ENCODE results near the gene CDH23. TPM values are rescaled to one million over a fixed set of nuclear protein-coding genes. Genes with fewer than 3 reads are reported as not detected.

Gene CDH23
- polyA plus RNA-seq, 1 donor from 2014 or later: 6.6 TPM

GRCh38 chr10:71361581-71361980, 35.1 kb upstream of the CDH23 start:
- no peaks in the 10 kb centered on the region for H3K27me3 ChIP-seq (ENCODE audit: insufficient read depth, low read depth, low read length)
- TF ChIP-seq EP300 (conservative IDR thresholded peaks at IDR 0.05; ENCODE audit: poor library complexity, severe bottlenecking) (no peak), RAD21 (conservative IDR thresholded peaks at IDR 0.05) (no peak), POLR2AphosphoS5 (IDR thresholded peaks at IDR 0.05) (no peak), TAF1 (IDR thresholded peaks at IDR 0.05; ENCODE audit: low read depth) (no peak), MXI1 (conservative IDR thresholded peaks at IDR 0.05; ENCODE audit: poor library complexity, severe bottlenecking) (no peak), EZH2 (IDR thresholded peaks at IDR 0.05; ENCODE audit: borderline replicate concordance, insufficient read depth, low read length, poor library complexity, severe bottlenecking) (no peak), SMC3 (conservative IDR thresholded peaks at IDR 0.05; ENCODE audit: poor library complexity) (no peak)
- TF ChIP-seq, protein P1, sequence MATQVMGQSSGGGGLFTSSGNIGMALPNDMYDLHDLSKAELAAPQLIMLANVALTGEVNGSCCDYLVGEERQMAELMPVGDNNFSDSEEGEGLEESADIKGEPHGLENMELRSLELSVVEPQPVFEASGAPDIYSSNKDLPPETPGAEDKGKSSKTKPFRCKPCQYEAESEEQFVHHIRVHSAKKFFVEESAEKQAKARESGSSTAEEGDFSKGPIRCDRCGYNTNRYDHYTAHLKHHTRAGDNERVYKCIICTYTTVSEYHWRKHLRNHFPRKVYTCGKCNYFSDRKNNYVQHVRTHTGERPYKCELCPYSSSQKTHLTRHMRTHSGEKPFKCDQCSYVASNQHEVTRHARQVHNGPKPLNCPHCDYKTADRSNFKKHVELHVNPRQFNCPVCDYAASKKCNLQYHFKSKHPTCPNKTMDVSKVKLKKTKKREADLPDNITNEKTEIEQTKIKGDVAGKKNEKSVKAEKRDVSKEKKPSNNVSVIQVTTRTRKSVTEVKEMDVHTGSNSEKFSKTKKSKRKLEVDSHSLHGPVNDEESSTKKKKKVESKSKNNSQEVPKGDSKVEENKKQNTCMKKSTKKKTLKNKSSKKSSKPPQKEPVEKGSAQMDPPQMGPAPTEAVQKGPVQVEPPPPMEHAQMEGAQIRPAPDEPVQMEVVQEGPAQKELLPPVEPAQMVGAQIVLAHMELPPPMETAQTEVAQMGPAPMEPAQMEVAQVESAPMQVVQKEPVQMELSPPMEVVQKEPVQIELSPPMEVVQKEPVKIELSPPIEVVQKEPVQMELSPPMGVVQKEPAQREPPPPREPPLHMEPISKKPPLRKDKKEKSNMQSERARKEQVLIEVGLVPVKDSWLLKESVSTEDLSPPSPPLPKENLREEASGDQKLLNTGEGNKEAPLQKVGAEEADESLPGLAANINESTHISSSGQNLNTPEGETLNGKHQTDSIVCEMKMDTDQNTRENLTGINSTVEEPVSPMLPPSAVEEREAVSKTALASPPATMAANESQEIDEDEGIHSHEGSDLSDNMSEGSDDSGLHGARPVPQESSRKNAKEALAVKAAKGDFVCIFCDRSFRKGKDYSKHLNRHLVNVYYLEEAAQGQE (IDR thresholded peaks at IDR 0.05; ENCODE audit: borderline replicate concordance): no peak
- TF ChIP-seq, protein P2, sequence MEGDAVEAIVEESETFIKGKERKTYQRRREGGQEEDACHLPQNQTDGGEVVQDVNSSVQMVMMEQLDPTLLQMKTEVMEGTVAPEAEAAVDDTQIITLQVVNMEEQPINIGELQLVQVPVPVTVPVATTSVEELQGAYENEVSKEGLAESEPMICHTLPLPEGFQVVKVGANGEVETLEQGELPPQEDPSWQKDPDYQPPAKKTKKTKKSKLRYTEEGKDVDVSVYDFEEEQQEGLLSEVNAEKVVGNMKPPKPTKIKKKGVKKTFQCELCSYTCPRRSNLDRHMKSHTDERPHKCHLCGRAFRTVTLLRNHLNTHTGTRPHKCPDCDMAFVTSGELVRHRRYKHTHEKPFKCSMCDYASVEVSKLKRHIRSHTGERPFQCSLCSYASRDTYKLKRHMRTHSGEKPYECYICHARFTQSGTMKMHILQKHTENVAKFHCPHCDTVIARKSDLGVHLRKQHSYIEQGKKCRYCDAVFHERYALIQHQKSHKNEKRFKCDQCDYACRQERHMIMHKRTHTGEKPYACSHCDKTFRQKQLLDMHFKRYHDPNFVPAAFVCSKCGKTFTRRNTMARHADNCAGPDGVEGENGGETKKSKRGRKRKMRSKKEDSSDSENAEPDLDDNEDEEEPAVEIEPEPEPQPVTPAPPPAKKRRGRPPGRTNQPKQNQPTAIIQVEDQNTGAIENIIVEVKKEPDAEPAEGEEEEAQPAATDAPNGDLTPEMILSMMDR (IDR thresholded peaks at IDR 0.05; ENCODE audit: poor library complexity, severe bottlenecking): no peak
- H3K9ac ChIP-seq (ENCODE audit: low read length): no peak overlapping the region
- H3K4me2 ChIP-seq (ENCODE audit: low read length): no peak overlapping the region
- no peak overlapping the region for H3K4me3 ChIP-seq (ENCODE audit: low read length)
- H2AFZ ChIP-seq (ENCODE audit: low read depth, low read length): no peak overlapping the region
- no peaks in the 10 kb centered on the region for H3K79me2 ChIP-seq (replicated peaks; ENCODE audit: insufficient read depth, low read length)
- no peaks in the 10 kb centered on the region for H3F3A ChIP-seq (ENCODE audit: insufficient read depth, low read length, poor library complexity, severe bottlenecking)
- H3K9me2 ChIP-seq (ENCODE audit: insufficient read depth, low read length): no peaks in the 10 kb centered on the region
- H3K9me3 ChIP-seq (ENCODE audit: low read length): no peaks in the 10 kb centered on the region
- H3K36me3 ChIP-seq (ENCODE audit: insufficient read depth, low read length): no peaks in the 10 kb centered on the region
- H4K20me1 ChIP-seq (ENCODE audit: insufficient read depth): no peaks in the 10 kb centered on the region
- H3K27ac ChIP-seq (ENCODE audit: low read length): no peak overlapping the region

DNA sequence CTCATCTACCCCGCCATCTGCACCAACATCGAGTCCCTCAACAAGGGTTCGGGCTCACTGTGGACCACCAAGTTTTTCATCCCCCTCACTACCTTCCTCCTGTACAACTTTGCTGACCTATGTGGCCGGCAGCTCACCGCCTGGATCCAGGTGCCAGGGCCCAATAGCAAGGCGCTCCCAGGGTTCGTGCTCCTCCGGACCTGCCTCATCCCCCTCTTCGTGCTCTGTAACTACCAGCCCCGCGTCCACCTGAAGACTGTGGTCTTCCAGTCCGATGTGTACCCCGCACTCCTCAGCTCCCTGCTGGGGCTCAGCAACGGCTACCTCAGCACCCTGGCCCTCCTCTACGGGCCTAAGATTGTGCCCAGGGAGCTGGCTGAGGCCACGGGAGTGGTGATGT, 34.6 kb upstream of the CDH23 start:
- Histone ChIP-seq H3F3A (ENCODE audit: insufficient read depth, low read length, poor library complexity, severe bottlenecking) (no peaks in the 10 kb centered on the region), H3K9me3 (ENCODE audit: low read length) (no peaks in the 10 kb centered on the region), H3K79me2 (replicated peaks; ENCODE audit: insufficient read depth, low read length) (no peaks in the 10 kb centered on the region), H3K4me2 (ENCODE audit: low read length) (no peak overlapping the region), H2AFZ (ENCODE audit: low read depth, low read length) (no peak overlapping the region), H3K27me3 (ENCODE audit: insufficient read depth, low read depth, low read length) (no peaks in the 10 kb centered on the region), H3K4me3 (ENCODE audit: low read length) (no peak overlapping the region), H3K36me3 (ENCODE audit: insufficient read depth, low read length) (no peaks in the 10 kb centered on the region), H3K9me2 (ENCODE audit: insufficient read depth, low read length) (no peaks in the 10 kb centered on the region), H3K9ac (ENCODE audit: low read length) (no peak overlapping the region), H3K27ac (ENCODE audit: low read length) (no peak overlapping the region), H4K20me1 (ENCODE audit: insufficient read depth) (no peaks in the 10 kb centered on the region)
- no peak for TF ChIP-seq EP300 (conservative IDR thresholded peaks at IDR 0.05; ENCODE audit: poor library complexity, severe bottlenecking)
- no peak for TF ChIP-seq POLR2AphosphoS5 (IDR thresholded peaks at IDR 0.05)
- TF ChIP-seq, protein P2 (IDR thresholded peaks at IDR 0.05; ENCODE audit: poor library complexity, severe bottlenecking): no peak
- no peak for TF ChIP-seq EZH2 (IDR thresholded peaks at IDR 0.05; ENCODE audit: borderline replicate concordance, insufficient read depth, low read length, poor library complexity, severe bottlenecking)
- TF ChIP-seq MXI1 (conservative IDR thresholded peaks at IDR 0.05; ENCODE audit: poor library complexity, severe bottlenecking): no peak

Measured in neural cell (in vitro differentiated cells).